DOHH2 (cell line): ENCODE measurements around the gene MEIS2.

Source experiments
- EZH2phosphoT487 ChIP-seq: fragments of 200-600 bp; sonication (generic); IDR thresholded peaks from 2 replicates; pipeline ENCODE4 v1.6.1; 2017; ENCODE audit warnings: borderline replicate concordance, mild to moderate bottlenecking, antibody characterized with exemption, low read length, moderate library complexity, mixed read lengths
- TF ChIP-seq, protein P1 (sequence below): fragments of 200-600 bp; sonication (generic); IDR thresholded peaks from one replicate; pipeline ENCODE4 v1.5.1; 2014; ENCODE audit warnings: antibody characterized with exemption, mild to moderate bottlenecking, low read depth, low read length; ENCODE audit not compliant: poor library complexity, severe bottlenecking

DNA sequence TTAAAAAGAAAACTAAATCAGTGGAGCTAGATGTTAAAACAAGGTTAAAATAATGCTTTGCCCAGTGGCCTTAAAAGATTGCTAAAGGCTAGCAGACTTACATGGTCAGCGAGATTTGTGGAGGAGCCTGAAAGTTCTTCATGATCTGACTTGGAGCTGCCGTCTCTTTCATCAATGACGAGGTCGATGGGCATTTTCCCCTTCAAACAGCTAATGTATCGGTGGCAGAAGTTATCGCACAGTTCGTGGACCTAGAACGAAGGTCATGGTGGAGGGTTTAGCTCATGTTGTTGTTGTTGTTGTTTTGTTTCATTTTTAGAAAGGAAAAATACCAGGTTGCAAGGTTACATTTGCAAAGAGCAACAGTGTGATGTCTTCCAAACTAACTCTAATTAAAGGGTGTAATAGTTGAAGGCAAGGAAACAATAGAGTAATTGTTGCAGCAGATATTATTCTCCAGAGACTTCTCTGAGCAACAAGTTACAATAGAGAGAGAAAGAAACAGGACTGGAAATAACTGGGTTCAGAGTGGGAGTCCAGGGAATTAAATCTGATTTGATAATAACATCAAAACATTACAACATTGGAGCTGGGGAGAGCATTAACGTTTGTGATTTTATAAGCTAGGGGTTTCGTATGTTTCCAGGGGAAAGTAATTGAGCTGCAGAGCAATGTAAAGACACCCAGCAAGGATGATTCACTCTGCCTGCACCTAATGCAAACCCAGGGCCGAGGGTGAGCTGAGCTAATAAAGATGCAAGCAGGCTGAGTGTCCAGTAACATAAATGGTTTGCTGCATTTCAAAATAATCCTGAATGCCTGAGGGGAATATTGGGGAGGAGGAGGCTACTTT lies 6.6 kb downstream of the MEIS2 start:
- no peak for TF ChIP-seq EZH2phosphoT487
- TF ChIP-seq, protein P1, sequence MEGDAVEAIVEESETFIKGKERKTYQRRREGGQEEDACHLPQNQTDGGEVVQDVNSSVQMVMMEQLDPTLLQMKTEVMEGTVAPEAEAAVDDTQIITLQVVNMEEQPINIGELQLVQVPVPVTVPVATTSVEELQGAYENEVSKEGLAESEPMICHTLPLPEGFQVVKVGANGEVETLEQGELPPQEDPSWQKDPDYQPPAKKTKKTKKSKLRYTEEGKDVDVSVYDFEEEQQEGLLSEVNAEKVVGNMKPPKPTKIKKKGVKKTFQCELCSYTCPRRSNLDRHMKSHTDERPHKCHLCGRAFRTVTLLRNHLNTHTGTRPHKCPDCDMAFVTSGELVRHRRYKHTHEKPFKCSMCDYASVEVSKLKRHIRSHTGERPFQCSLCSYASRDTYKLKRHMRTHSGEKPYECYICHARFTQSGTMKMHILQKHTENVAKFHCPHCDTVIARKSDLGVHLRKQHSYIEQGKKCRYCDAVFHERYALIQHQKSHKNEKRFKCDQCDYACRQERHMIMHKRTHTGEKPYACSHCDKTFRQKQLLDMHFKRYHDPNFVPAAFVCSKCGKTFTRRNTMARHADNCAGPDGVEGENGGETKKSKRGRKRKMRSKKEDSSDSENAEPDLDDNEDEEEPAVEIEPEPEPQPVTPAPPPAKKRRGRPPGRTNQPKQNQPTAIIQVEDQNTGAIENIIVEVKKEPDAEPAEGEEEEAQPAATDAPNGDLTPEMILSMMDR, result no peak
